Panc1 (cell line): ENCODE results near the gene UBL7.

ENCODE experiments used
- CTCF ChIP-seq: fragments of 450-650 bp; IDR thresholded peaks from 2 replicates; pipeline ENCODE4 v1.5.1; 2017; ENCODE audit warnings: mild to moderate bottlenecking
- POLR2AphosphoS5 ChIP-seq: IDR thresholded peaks from 2 replicates; pipeline ENCODE4 v1.6.1; 2012; ENCODE audit warnings: mild to moderate bottlenecking, low read depth, low read length, moderate library complexity
- REST ChIP-seq, 2 experiments: IDR thresholded peaks; 2 replicates each; pipeline ENCODE4 v1.6.1; 2011 to 2012; ENCODE audit warnings: low read depth in 2 of 2, control low read depth in 1 of 2, low read length in 1 of 2, mild to moderate bottlenecking in 1 of 2, moderate library complexity in 1 of 2; ENCODE audit not compliant: insufficient read depth in 1 of 2

- TF ChIP-seq CTCF (no peak), POLR2AphosphoS5 (no peak), REST (IDR thresholded peaks at IDR 0.05; ENCODE audit: insufficient read depth in 1 of 2, low read depth in 2 of 2, low read length in 1 of 2) (no peak)
Measured at GRCh38 chr15:74413350-74414080, 47.4 kb downstream of the UBL7 start.
